ENCODE data around the gene SLC11A2. TPM values are rescaled to one million over a fixed set of nuclear protein-coding genes. Genes with fewer than 3 reads are reported as not detected.

SLC11A2 gene
- total and polyA plus RNA-seq, 2 of the 13 experiments (the other 11 are each of a cell fraction or from before 2014, with no cell fraction given): 71.7 to 77.0 TPM

DNA sequence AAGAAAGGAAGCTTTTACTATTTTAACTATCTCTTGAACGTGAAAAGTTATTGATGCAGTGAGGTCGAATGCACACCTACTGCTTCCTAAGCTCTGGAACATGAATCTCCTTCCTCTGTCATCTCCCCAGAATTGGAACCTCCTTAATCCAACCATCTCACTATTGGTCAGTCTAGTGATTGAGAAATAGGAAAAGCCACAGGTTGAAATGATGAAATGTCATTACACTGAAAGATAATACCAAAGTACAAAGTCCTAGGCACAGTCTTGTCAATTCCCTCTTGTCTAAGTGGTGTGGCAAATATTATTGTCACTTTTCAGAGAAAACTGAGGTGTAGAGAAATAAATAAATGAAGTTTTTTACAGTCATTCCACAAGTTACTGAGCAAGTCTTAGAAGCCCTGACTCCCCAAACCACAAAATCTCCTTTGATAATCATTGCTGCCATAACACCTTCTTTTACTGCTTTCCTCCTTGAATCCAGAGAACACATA lies 93.3 kb downstream of the SLC11A2 start (continued):
- TF ChIP-seq MED1 (CRISPR knock-in tag; IDR thresholded peaks at IDR 0.05) (peak; percentile 60; the same call in 1 of the 2 replicates), ZNF605 (CRISPR knock-in tag; IDR thresholded peaks at IDR 0.05) (no peak), MYC (CRISPR knock-in tag; IDR thresholded peaks at IDR 0.05; ENCODE audit: borderline replicate concordance) (no peak), ZNF274 (CRISPR knock-in tag; IDR thresholded peaks at IDR 0.05) (no peak), HNRNPLL (IDR thresholded peaks at IDR 0.05; ENCODE audit: low read depth, low read length, poor library complexity, severe bottlenecking) (no peak), SMAD3 (CRISPR knock-in tag; IDR thresholded peaks at IDR 0.05) (peak; percentile 89; the same call in 1 of the 2 replicates), ZNF407 (CRISPR knock-in tag; IDR thresholded peaks at IDR 0.05; ENCODE audit: not compliant biosample characterization) (no peak), BCL6 (CRISPR knock-in tag; IDR thresholded peaks at IDR 0.05) (peak; percentile 66), NRL (CRISPR knock-in tag; IDR thresholded peaks at IDR 0.05; ENCODE audit: borderline replicate concordance) (no peak), ZMYM2 (CRISPR knock-in tag; IDR thresholded peaks at IDR 0.05) (no peak), PHF21A (CRISPR knock-in tag; IDR thresholded peaks at IDR 0.05) (peak; percentile 50; the same call in 1 of the 2 replicates), FOXK1 (CRISPR knock-in tag; IDR thresholded peaks at IDR 0.05; ENCODE audit: borderline replicate concordance, low read depth) (peak; percentile 34; the same call in 1 of the 2 replicates), SMC3 (IDR thresholded peaks at IDR 0.05; ENCODE audit: low read length) (no peak; the same call in 1 of the 2 replicates), ZNF317 (CRISPR knock-in tag; IDR thresholded peaks at IDR 0.05) (no peak), ZBTB1 (CRISPR knock-in tag; IDR thresholded peaks at IDR 0.05; ENCODE audit: borderline replicate concordance) (no peak)
- TF ChIP-seq, protein P1, sequence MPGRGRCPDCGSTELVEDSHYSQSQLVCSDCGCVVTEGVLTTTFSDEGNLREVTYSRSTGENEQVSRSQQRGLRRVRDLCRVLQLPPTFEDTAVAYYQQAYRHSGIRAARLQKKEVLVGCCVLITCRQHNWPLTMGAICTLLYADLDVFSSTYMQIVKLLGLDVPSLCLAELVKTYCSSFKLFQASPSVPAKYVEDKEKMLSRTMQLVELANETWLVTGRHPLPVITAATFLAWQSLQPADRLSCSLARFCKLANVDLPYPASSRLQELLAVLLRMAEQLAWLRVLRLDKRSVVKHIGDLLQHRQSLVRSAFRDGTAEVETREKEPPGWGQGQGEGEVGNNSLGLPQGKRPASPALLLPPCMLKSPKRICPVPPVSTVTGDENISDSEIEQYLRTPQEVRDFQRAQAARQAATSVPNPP (CRISPR knock-in tag; IDR thresholded peaks at IDR 0.05): no peak
- TF ChIP-seq, protein P2, sequence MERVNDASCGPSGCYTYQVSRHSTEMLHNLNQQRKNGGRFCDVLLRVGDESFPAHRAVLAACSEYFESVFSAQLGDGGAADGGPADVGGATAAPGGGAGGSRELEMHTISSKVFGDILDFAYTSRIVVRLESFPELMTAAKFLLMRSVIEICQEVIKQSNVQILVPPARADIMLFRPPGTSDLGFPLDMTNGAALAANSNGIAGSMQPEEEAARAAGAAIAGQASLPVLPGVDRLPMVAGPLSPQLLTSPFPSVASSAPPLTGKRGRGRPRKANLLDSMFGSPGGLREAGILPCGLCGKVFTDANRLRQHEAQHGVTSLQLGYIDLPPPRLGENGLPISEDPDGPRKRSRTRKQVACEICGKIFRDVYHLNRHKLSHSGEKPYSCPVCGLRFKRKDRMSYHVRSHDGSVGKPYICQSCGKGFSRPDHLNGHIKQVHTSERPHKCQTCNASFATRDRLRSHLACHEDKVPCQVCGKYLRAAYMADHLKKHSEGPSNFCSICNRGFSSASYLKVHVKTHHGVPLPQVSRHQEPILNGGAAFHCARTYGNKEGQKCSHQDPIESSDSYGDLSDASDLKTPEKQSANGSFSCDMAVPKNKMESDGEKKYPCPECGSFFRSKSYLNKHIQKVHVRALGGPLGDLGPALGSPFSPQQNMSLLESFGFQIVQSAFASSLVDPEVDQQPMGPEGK (CRISPR knock-in tag; IDR thresholded peaks at IDR 0.05): no peak
- TF ChIP-seq, protein P3, sequence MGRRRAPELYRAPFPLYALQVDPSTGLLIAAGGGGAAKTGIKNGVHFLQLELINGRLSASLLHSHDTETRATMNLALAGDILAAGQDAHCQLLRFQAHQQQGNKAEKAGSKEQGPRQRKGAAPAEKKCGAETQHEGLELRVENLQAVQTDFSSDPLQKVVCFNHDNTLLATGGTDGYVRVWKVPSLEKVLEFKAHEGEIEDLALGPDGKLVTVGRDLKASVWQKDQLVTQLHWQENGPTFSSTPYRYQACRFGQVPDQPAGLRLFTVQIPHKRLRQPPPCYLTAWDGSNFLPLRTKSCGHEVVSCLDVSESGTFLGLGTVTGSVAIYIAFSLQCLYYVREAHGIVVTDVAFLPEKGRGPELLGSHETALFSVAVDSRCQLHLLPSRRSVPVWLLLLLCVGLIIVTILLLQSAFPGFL (CRISPR knock-in tag; IDR thresholded peaks at IDR 0.05): no peak

Data from HepG2 (cell line).